WERI-Rb-1 (cell line): ENCODE data around the gene NDST4.
"Not testable (repeated sequence)": the region's sequence is repeated elsewhere in the genome, so short reads cannot be mapped to it uniquely, and the experiment has no call there.

Experiments used
- DNase-seq: peaks from one replicate; pipeline ENCODE4 v3.0.0-alpha.2; 2020
- H3K27ac ChIP-seq: fragments of 250-450 bp; sonication (Bioruptor Pico); 2 replicates; pipeline ENCODE4 v1.5.1; 2020; ENCODE audit warnings: mild to moderate bottlenecking, moderate library complexity
- H3K27me3 ChIP-seq: fragments of 250-450 bp; sonication (Bioruptor Pico); 2 replicates; pipeline ENCODE4 v1.5.1; 2021; ENCODE audit warnings: mild to moderate bottlenecking, low read depth, moderate library complexity; ENCODE audit not compliant: insufficient read depth, severe bottlenecking
- H3K36me3 ChIP-seq: fragments of 250-450 bp; sonication (Bioruptor Pico); 2 replicates; pipeline ENCODE4 v1.5.1; 2020; ENCODE audit warnings: mild to moderate bottlenecking, moderate library complexity
- H3K4me3 ChIP-seq: 2 replicates; pipeline ENCODE4 v1.5.1; 2011; ENCODE audit warnings: low read depth, mild to moderate bottlenecking, control low read depth, low read length
- H3K9me3 ChIP-seq: fragments of 250-450 bp; sonication (Bioruptor Pico); 2 replicates; pipeline ENCODE4 v1.5.1; 2021; ENCODE audit warnings: mild to moderate bottlenecking, moderate library complexity; ENCODE audit not compliant: severe bottlenecking
- TF ChIP-seq, protein P1 (sequence below): IDR thresholded peaks from 2 replicates; pipeline ENCODE4 v1.5.1; 2011; ENCODE audit warnings: low read depth, mild to moderate bottlenecking, control low read depth, inconsistent platforms, low read length

The NDST4 gene

GRCh38 chr4:114997576-114998247 is 115.7 kb downstream of the NDST4 start:
- TF ChIP-seq, protein P1, sequence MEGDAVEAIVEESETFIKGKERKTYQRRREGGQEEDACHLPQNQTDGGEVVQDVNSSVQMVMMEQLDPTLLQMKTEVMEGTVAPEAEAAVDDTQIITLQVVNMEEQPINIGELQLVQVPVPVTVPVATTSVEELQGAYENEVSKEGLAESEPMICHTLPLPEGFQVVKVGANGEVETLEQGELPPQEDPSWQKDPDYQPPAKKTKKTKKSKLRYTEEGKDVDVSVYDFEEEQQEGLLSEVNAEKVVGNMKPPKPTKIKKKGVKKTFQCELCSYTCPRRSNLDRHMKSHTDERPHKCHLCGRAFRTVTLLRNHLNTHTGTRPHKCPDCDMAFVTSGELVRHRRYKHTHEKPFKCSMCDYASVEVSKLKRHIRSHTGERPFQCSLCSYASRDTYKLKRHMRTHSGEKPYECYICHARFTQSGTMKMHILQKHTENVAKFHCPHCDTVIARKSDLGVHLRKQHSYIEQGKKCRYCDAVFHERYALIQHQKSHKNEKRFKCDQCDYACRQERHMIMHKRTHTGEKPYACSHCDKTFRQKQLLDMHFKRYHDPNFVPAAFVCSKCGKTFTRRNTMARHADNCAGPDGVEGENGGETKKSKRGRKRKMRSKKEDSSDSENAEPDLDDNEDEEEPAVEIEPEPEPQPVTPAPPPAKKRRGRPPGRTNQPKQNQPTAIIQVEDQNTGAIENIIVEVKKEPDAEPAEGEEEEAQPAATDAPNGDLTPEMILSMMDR = no peak
- Histone ChIP-seq H3K27ac (no peak overlapping the region), H3K27me3 (no peaks in the 10 kb centered on the region), H3K4me3 (no peak overlapping the region), H3K36me3 (no peaks in the 10 kb centered on the region), H3K9me3 (no peaks in the 10 kb centered on the region)
- no peak for DNase-seq

GRCh38 chr4:114986133-114986532 is 127.3 kb downstream of the NDST4 start:
- Histone ChIP-seq H3K27ac (no peak overlapping the region), H3K4me3 (no peak overlapping the region), H3K27me3 (no peaks in the 10 kb centered on the region), H3K9me3 (no peaks in the 10 kb centered on the region), H3K36me3 (no peaks in the 10 kb centered on the region)
- TF ChIP-seq, protein P1 = no peak
- no peak for DNase-seq

GRCh38 chr4:114980932-114981708 is 132.3 kb downstream of the NDST4 start:
- H3K9me3 ChIP-seq = no peaks in the 10 kb centered on the region
- H3K4me3 ChIP-seq = no peak overlapping the region
- no peak for DNase-seq
- H3K36me3 ChIP-seq = no peaks in the 10 kb centered on the region
- TF ChIP-seq, protein P1 = no peak
- H3K27ac ChIP-seq = no peak overlapping the region
- H3K27me3 ChIP-seq = no peaks in the 10 kb centered on the region

DNA sequence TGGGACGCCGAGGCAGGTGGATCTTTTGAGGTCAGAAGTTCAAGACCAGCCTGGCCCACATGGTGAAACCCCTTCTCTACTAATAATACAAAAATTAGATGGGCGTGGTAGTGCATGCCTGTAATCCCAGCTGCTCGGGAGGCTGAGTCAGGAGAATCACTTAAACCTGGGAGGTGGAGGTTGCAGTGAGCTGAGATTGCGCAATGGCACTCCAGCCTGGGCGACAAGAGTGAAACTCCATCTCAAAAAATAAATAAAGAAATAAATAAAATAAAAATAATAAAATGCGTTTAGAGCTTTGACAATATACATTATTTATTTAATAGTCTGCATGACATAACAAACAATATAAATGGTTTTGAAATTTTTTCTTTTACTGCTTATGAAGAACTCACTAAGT is 133.0 kb downstream of the NDST4 start:
- H3K36me3 ChIP-seq, H3K27me3 ChIP-seq, DNase-seq, H3K9me3 ChIP-seq, H3K27ac ChIP-seq, H3K4me3 ChIP-seq: not testable (repeated sequence)

DNA sequence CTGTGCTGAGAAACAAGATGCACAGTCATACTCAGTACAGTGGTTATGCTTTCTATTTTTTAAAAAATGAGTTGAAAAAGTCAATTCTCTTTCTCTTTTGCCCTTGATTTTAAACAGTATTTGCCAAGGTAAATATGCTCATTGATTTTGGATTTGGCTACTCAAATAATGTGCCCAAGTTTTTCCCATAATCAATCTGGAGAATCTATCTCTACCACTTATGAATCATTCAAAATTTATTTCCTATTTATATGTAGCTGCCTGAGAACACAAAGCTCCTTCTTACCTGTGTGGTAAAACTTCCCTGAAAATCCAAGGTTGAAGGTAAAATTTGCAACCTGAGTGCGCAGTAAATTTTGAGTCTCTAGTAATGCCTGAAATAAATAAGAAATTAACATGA is 136.5 kb downstream of the NDST4 start:
- no peak for DNase-seq
- TF ChIP-seq, protein P1 = no peak
- Histone ChIP-seq H3K9me3 (no peaks in the 10 kb centered on the region), H3K27me3 (no peaks in the 10 kb centered on the region), H3K27ac (no peak overlapping the region), H3K36me3 (no peaks in the 10 kb centered on the region), H3K4me3 (no peak overlapping the region)

DNA sequence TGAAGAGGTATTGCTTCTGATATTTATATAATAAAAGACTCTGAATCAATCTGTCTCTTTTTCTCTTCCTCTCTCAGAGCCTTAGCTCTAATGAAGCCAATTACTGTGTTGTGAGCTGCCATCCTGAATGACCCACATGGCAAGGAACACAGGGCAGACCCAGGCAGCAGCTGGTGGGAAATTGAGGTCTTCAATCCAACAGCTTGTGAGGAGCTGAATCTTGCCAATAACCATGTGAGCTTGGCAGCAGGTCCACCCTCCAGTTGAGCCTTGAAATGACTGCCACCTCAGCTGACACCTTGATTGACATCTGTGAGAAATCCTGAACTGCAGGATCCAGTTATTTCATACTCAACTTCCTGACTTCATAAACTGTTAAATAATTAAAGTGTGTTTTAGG is 149.4 kb downstream of the NDST4 start:
- TF ChIP-seq, protein P1 = no peak
- Histone ChIP-seq H3K4me3 (no peak overlapping the region), H3K27me3 (no peaks in the 10 kb centered on the region), H3K36me3 (no peaks in the 10 kb centered on the region), H3K9me3 (no peaks in the 10 kb centered on the region), H3K27ac (no peak overlapping the region)
- no peak for DNase-seq
